ENCODE measurements around the gene ZDHHC14.

ZDHHC14 gene

DNA sequence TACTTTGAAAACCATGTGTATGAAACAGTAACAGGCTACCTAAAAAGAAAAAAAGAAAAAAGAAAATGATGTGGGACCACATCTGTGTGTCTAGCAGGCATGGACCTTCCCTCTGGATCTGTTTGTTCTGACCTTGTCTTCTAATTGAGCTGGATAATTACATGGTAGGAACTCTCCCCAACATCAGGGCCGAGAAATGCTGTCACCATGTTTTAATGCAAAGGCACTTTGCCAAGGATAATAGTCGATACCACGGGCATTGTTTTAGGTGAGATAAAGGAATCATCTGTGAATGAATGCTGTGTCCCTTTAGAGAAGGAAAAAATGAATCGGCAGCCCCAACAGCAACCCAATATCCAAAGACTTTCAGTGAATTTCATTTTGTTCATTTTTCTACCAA is 149.1 kb downstream of the ZDHHC14 start:
- Histone ChIP-seq H3K4me3 (IDR thresholded peaks at IDR 0.05; ENCODE audit: insufficient read depth, low read depth, low read length) (no peak overlapping the region), H3K27ac (no peak overlapping the region), H3K4me1 (ENCODE audit: low read depth, poor library complexity, severe bottlenecking) (peaks cover 10% of the 10 kb centered on the region), H3K4me2 (no peak overlapping the region), H3K27me3 (ENCODE audit: insufficient read depth, low read depth) (no peaks in the 10 kb centered on the region), H2AFZ (ENCODE audit: low read depth) (no peak overlapping the region), H3K36me3 (ENCODE audit: insufficient read depth) (no peaks in the 10 kb centered on the region), H3K9ac (no peak overlapping the region), H4K20me1 (ENCODE audit: insufficient read depth) (no peaks in the 10 kb centered on the region), H3K79me2 (ENCODE audit: insufficient read depth, low read depth) (no peaks in the 10 kb centered on the region)
- no peak for TF ChIP-seq CTCF (conservative IDR thresholded peaks at IDR 0.05; ENCODE audit: low read depth, low read length)

GRCh38 chr6:157530724-157531168 is 149.8 kb downstream of the ZDHHC14 start:
- Histone ChIP-seq H3K4me1 (ENCODE audit: low read depth, poor library complexity, severe bottlenecking) (peaks cover 13% of the 10 kb centered on the region), H3K4me2 (no peak overlapping the region)

GRCh38 chr6:157531169-157531985 is 150.4 kb downstream of the ZDHHC14 start:
- TF ChIP-seq CTCF (conservative IDR thresholded peaks at IDR 0.05; ENCODE audit: low read depth, low read length), result no peak
- Histone ChIP-seq H3K36me3 (ENCODE audit: insufficient read depth) (no peaks in the 10 kb centered on the region), H3K27me3 (ENCODE audit: insufficient read depth, low read depth) (no peaks in the 10 kb centered on the region), H3K4me2 (no peak overlapping the region), H4K20me1 (ENCODE audit: insufficient read depth) (no peaks in the 10 kb centered on the region), H3K4me3 (IDR thresholded peaks at IDR 0.05; ENCODE audit: insufficient read depth, low read depth, low read length) (no peak overlapping the region), H3K4me1 (ENCODE audit: low read depth, poor library complexity, severe bottlenecking) (peaks cover 19% of the 10 kb centered on the region), H3K9ac (no peak overlapping the region), H3K79me2 (ENCODE audit: insufficient read depth, low read depth) (no peaks in the 10 kb centered on the region), H3K27ac (no peak overlapping the region), H2AFZ (ENCODE audit: low read depth) (no peak overlapping the region)

More at GRCh38 chr6:157530724-157531168, 149.8 kb downstream of the ZDHHC14 start:
- H3K4me3 ChIP-seq (IDR thresholded peaks at IDR 0.05; ENCODE audit: insufficient read depth, low read depth, low read length), result no peak overlapping the region
- no peak for TF ChIP-seq CTCF (conservative IDR thresholded peaks at IDR 0.05; ENCODE audit: low read depth, low read length)
- H3K36me3 ChIP-seq (ENCODE audit: insufficient read depth), result no peaks in the 10 kb centered on the region
- H3K27ac ChIP-seq, result no peak overlapping the region
- H3K79me2 ChIP-seq (ENCODE audit: insufficient read depth, low read depth), result no peaks in the 10 kb centered on the region
- no peak overlapping the region for H3K9ac ChIP-seq
- H4K20me1 ChIP-seq (ENCODE audit: insufficient read depth), result no peaks in the 10 kb centered on the region
- H3K27me3 ChIP-seq (ENCODE audit: insufficient read depth, low read depth), result no peaks in the 10 kb centered on the region
- no peak overlapping the region for H2AFZ ChIP-seq (ENCODE audit: low read depth)

GRCh38 chr6:157531986-157532365 is 151.0 kb downstream of the ZDHHC14 start:
- Histone ChIP-seq H3K4me3 (IDR thresholded peaks at IDR 0.05; ENCODE audit: insufficient read depth, low read depth, low read length) (no peak overlapping the region), H4K20me1 (ENCODE audit: insufficient read depth) (no peaks in the 10 kb centered on the region), H2AFZ (ENCODE audit: low read depth) (no peak overlapping the region), H3K4me1 (ENCODE audit: low read depth, poor library complexity, severe bottlenecking) (peaks cover 20% of the 10 kb centered on the region), H3K79me2 (ENCODE audit: insufficient read depth, low read depth) (no peaks in the 10 kb centered on the region), H3K9ac (no peak overlapping the region), H3K36me3 (ENCODE audit: insufficient read depth) (no peaks in the 10 kb centered on the region), H3K4me2 (no peak overlapping the region), H3K27ac (no peak overlapping the region), H3K27me3 (ENCODE audit: insufficient read depth, low read depth) (no peaks in the 10 kb centered on the region)
- TF ChIP-seq CTCF (conservative IDR thresholded peaks at IDR 0.05; ENCODE audit: low read depth, low read length), result no peak
